Thymus (tissue), 11 donors: Measurements from ENCODE around the gene STN1. TPM values are rescaled to one million over a fixed set of nuclear protein-coding genes. Genes with fewer than 3 reads are reported as not detected.

Experiments
- DNase-seq, 9 donors: peaks; one replicate each; pipeline ENCODE4 v3.0.0-alpha.2; 2013; ENCODE audit warnings: low spot score in 9 of 9, low read depth in 6 of 9, missing footprints in 1 of 9
- H3K27ac ChIP-seq, 2 donors: one replicate each; pipeline ENCODE4 v1.5.1; 2013; ENCODE audit warnings: control low read depth in 1 of 2, low read depth in 1 of 2, low read length in 1 of 2, mild to moderate bottlenecking in 1 of 2, moderate library complexity in 1 of 2
- H3K27me3 ChIP-seq, 2 donors: one replicate each; pipeline ENCODE4 v1.5.1; 2013; ENCODE audit warnings: low read length in 1 of 2; ENCODE audit not compliant: control insufficient read depth in 2 of 2, insufficient read depth in 1 of 2
- H3K36me3 ChIP-seq, 2 donors: one replicate each; pipeline ENCODE4 v1.5.1; 2013; ENCODE audit warnings: low read length in 1 of 2, mild to moderate bottlenecking in 1 of 2, moderate library complexity in 1 of 2; ENCODE audit not compliant: control insufficient read depth in 2 of 2, insufficient read depth in 2 of 2
- H3K4me1 ChIP-seq, 2 donors: one replicate each; pipeline ENCODE4 v1.5.1; 2013; ENCODE audit warnings: low read length in 2 of 2; ENCODE audit not compliant: control insufficient read depth in 2 of 2, insufficient read depth in 2 of 2
- H3K4me3 ChIP-seq, 2 donors: one replicate each; pipeline ENCODE4 v1.5.1; 2013; ENCODE audit warnings: low read length in 2 of 2, control low read depth in 1 of 2, mild to moderate bottlenecking in 1 of 2
- H3K9me3 ChIP-seq, 2 donors: one replicate each; pipeline ENCODE4 v1.5.1; 2013; ENCODE audit warnings: low read length in 1 of 2, mild to moderate bottlenecking in 1 of 2; ENCODE audit not compliant: control insufficient read depth in 2 of 2, insufficient read depth in 1 of 2
- WGBS: extraction: QIAGEN DNeasy Blood & Tissue Kit; methylation state at CpG from one replicate; pipeline ENCODE4 v1.1.7; 2013; 5-methylcytosine and 5-hydroxymethylcytosine counted together
- polyA plus RNA-seq: library from polyadenylated mRNA; stranded (reverse); fragments of 200-250 nt; gene quantifications from one replicate; pipeline ENCODE4 v1.2.3, GENCODE V29; 2013
- total RNA-seq: library from RNA; stranded (reverse); fragments of 120-200 nt; gene quantifications from one replicate; pipeline ENCODE4 v1.2.4, GENCODE V29; 2013
- donor health status: healthy.

Gene STN1
- total and polyA plus RNA-seq, 2 donors = 25.0 to 34.8 TPM

DNA sequence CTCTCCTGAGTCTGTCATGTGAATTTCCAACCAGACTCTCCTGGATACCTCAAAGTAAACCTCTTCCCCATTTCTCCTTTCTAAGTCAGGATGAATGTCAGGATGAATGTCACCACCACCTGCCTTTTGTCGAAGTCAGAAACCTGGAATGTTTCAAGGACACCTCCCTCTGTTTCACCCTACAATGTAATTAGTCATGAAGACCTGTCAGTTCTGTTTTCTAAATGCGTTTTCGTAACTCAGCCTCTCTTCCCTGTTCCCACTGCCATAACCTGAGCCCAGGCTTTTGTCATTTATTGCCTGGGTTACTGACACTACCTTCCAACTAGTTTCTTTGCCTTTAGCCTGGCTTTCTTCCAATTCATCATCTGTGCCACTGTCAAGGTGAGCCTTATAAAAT, 5.5 kb upstream of the STN1 start:
- Histone ChIP-seq H3K27me3 (no peaks in the 10 kb centered on the region), H3K27ac (no peak overlapping the region), H3K4me1 (peaks cover 9 to 22% of the 10 kb centered on the region in 2 donors), H3K9me3 (no peaks in the 10 kb centered on the region), H3K4me3 (no peak overlapping the region), H3K36me3 (no peaks in the 10 kb centered on the region)
- DNase-seq = no peak
- WGBS = 81% methylated on average over 3 of the region's 3 CpGs

DNA sequence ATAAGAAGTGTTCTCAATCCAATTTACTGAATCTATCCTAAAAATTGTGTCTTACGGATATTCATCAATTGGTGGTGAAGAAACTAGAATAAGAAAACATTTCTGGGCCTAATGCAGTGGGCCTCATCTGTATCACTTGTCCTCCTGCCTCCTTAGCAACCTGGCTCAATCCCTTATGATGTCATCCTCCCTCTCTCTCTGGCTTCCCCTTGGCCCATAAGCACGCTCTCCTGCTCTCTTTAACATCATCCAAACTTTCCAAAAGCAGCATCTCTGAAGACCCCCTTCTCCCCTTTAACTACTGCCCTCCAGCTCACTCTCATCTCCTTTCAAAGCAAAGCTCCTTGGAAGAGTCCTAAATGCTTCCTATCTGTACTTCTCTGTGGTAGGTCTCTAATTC, 4.7 kb upstream of the STN1 start:
- Histone ChIP-seq H3K36me3 (no peaks in the 10 kb centered on the region), H3K27me3 (no peaks in the 10 kb centered on the region), H3K4me3 (no peak overlapping the region), H3K27ac (no peak overlapping the region), H3K9me3 (no peaks in the 10 kb centered on the region), H3K4me1 (peaks cover 9 to 24% of the 10 kb centered on the region in 2 donors)
- DNase-seq = no peak
- WGBS = over 99% methylated on average over 2 of the region's 2 CpGs

- H3K27ac ChIP-seq = no peak overlapping the region
- DNase-seq = peak in 3 of 9 donors; percentile 42 to 74 (median 45)
- H3K4me3 ChIP-seq = no peak overlapping the region
- H3K36me3 ChIP-seq = no peaks in the 10 kb centered on the region
- no peaks in the 10 kb centered on the region for H3K27me3 ChIP-seq
- 34% methylated on average over 7 of the region's 7 CpGs for WGBS
- no peaks in the 10 kb centered on the region for H3K9me3 ChIP-seq
- peaks cover 12 to 33% of the 10 kb centered on the region in 2 donors for H3K4me1 ChIP-seq
These were observed 3.8 kb upstream of the STN1 start for GRCh38 chr10:103921750-103922195.

DNA sequence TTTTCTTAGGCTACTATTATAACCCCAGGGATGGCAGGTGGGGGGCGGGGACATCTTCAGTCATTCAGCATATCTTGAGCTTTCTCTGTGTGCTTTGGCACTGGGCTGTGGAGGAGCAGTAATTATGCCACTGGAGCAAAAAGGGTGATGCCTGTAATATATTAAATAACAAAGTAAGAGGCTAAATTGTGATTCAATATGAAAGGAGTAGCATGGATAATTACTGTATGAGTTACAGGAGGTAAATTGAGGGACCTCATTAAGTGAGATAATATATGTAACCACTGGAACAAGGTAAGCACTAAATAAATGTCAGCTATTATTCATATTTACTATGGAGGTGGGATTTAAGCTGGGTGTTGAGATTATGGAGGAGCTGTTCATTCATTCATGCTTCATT, 3.3 kb upstream of the STN1 start:
- H3K4me1 ChIP-seq = peaks cover 12 to 35% of the 10 kb centered on the region in 2 donors
- WGBS = 98% methylated on average over 1 of the region's 1 CpG
- no peaks in the 10 kb centered on the region for H3K27me3 ChIP-seq
- no peaks in the 10 kb centered on the region for H3K9me3 ChIP-seq
- no peak for DNase-seq
- H3K27ac ChIP-seq = no peak overlapping the region
- no peak overlapping the region for H3K4me3 ChIP-seq
- no peaks in the 10 kb centered on the region for H3K36me3 ChIP-seq

- Histone ChIP-seq H3K9me3 (peaks cover 0 to 7% of the 10 kb centered on the region in 2 donors), H3K27ac (no peak overlapping the region), H3K27me3 (no peaks in the 10 kb centered on the region), H3K36me3 (peaks cover 0 to 6% of the 10 kb centered on the region in 2 donors), H3K4me3 (no peak overlapping the region), H3K4me1 (peaks cover 19 to 47% of the 10 kb centered on the region in 2 donors)
- no peak for DNase-seq
- WGBS = 92% methylated on average over 1 of the region's 1 CpG
These were observed 1.7 kb upstream of the STN1 start for GRCh38 chr10:103919648-103920025.

- Histone ChIP-seq H3K36me3 (peaks cover 0 to 6% of the 10 kb centered on the region in 2 donors), H3K4me1 (peaks cover 21 to 56% of the 10 kb centered on the region in 2 donors), H3K9me3 (peaks cover 0 to 7% of the 10 kb centered on the region in 2 donors), H3K4me3 (peak overlapping the region; percentile 68 to 93), H3K27ac (peak overlapping the region; percentile 88 to 94), H3K27me3 (no peaks in the 10 kb centered on the region)
- 2% methylated on average over 29 of the region's 29 CpGs for WGBS
- DNase-seq = peak in 2 of 9 donors; percentile 17 to 36
These were observed 507 bp downstream of the STN1 start for GRCh38 chr10:103917302-103918052.

- Histone ChIP-seq H3K27me3 (no peaks in the 10 kb centered on the region), H3K4me1 (peaks cover 27 to 60% of the 10 kb centered on the region in 2 donors), H3K27ac (peak overlapping the region; percentile 34 to 67), H3K4me3 (peak overlapping the region; percentile 68 to 93), H3K9me3 (peaks cover 0 to 7% of the 10 kb centered on the region in 2 donors), H3K36me3 (peaks cover 0 to 6% of the 10 kb centered on the region in 2 donors)
- WGBS = 28% methylated on average over 2 of the region's 2 CpGs
- peak in 1 of 9 donors; percentile 11 for DNase-seq
These were observed 1.1 kb downstream of the STN1 start for GRCh38 chr10:103916876-103917275.

- H3K36me3 ChIP-seq = peaks cover 0 to 6% of the 10 kb centered on the region in 2 donors
- H3K27me3 ChIP-seq = no peaks in the 10 kb centered on the region
- no peak for DNase-seq
- peak overlapping the region in 1 of 2 donors; percentile 18 for H3K4me3 ChIP-seq
- peak overlapping the region in 1 of 2 donors; percentile 34 for H3K27ac ChIP-seq
- H3K4me1 ChIP-seq = peaks cover 29 to 62% of the 10 kb centered on the region in 2 donors
- peaks cover 0 to 7% of the 10 kb centered on the region in 2 donors for H3K9me3 ChIP-seq
- 60% methylated on average over 1 of the region's 1 CpG for WGBS
These were observed 1.7 kb downstream of the STN1 start for GRCh38 chr10:103916254-103916653.

DNA sequence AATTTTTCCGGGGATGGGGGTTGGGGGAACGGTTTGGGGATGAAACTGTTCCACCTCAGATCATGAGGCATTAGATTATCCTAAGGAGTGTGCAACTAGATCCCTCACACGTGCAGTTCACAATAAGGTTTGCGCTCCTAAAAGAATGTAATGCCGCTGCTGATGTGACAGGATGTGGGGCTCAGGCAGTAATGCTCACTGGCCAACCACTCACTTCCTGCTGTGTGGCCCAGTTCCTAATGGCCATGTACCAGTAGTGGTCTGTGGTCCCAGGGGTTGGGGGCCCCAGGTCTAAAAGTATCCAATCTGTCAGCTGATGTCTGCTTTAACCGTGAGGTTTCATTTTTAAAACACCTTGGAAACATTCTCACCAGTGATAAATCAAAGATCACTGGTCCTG, 2.2 kb downstream of the STN1 start:
- H3K4me1 ChIP-seq = peaks cover 32 to 63% of the 10 kb centered on the region in 2 donors
- DNase-seq = peak in 1 of 9 donors; percentile 53
- 23% methylated on average over 6 of the region's 6 CpGs for WGBS

More for the DNA sequence above, 2.2 kb downstream of the STN1 start:
- H3K9me3 ChIP-seq = peaks cover 0 to 7% of the 10 kb centered on the region in 2 donors
- peak overlapping the region in 1 of 2 donors; percentile 18 for H3K4me3 ChIP-seq
- H3K27ac ChIP-seq = peak overlapping the region; percentile 34 to 69
- no peaks in the 10 kb centered on the region for H3K27me3 ChIP-seq
- H3K36me3 ChIP-seq = peaks cover 0 to 6% of the 10 kb centered on the region in 2 donors
